AG09309 (cell line): Measurements from ENCODE around the gene MYMX.
"Not testable (repeated sequence)": the region's sequence is repeated elsewhere in the genome, so short reads cannot be mapped to it uniquely, and the experiment has no call there.

ENCODE experiments used
- DNase-seq: peaks from one replicate; pipeline ENCODE4 v3.0.0-alpha.2; 2010; ENCODE audit warnings: low read depth
- H3K4me3 ChIP-seq: 2 replicates; pipeline ENCODE4 v1.5.1; 2011; ENCODE audit warnings: mild to moderate bottlenecking, low read depth, low read length, moderate library complexity; ENCODE audit not compliant: control insufficient read depth
- CTCF ChIP-seq: IDR thresholded peaks from 2 replicates; pipeline ENCODE4 v1.5.1; 2011; ENCODE audit warnings: mild to moderate bottlenecking, low read depth, low read length, inconsistent platforms; ENCODE audit not compliant: insufficient read depth, control insufficient read depth; ENCODE audit errors: missing control alignments

Gene MYMX

GRCh38 chr6:44180406-44180805 is 36.3 kb upstream of the MYMX start:
- H3K4me3 ChIP-seq: no peak overlapping the region
- TF ChIP-seq CTCF: no peak
- DNase-seq: no peak

GRCh38 chr6:44180886-44181285 is 35.8 kb upstream of the MYMX start:
- no peak for DNase-seq
- no peak for TF ChIP-seq CTCF
- H3K4me3 ChIP-seq: no peak overlapping the region

GRCh38 chr6:44181784-44182183 is 34.9 kb upstream of the MYMX start:
- DNase-seq, H3K4me3 ChIP-seq: not testable (repeated sequence)

- DNase-seq: no peak
- no peak overlapping the region for H3K4me3 ChIP-seq
- TF ChIP-seq CTCF: no peak
Observed at GRCh38 chr6:44182911-44183390, 33.8 kb upstream of the MYMX start.

- H3K4me3 ChIP-seq: no peak overlapping the region
- TF ChIP-seq CTCF: no peak
- no peak for DNase-seq
Observed at GRCh38 chr6:44183783-44184182, 32.9 kb upstream of the MYMX start.

- DNase-seq, H3K4me3 ChIP-seq: not testable (repeated sequence)
Observed at GRCh38 chr6:44185356-44185755, 31.4 kb upstream of the MYMX start.

GRCh38 chr6:44185953-44186634 is 30.6 kb upstream of the MYMX start:
- TF ChIP-seq CTCF: no peak
- no peak overlapping the region for H3K4me3 ChIP-seq
- DNase-seq: no peak

- H3K4me3 ChIP-seq: no peak overlapping the region
- no peak for DNase-seq
- TF ChIP-seq CTCF: no peak
Observed at GRCh38 chr6:44186635-44187025, 30.1 kb upstream of the MYMX start.
